Skeletal muscle tissue (tissue), 4 donors: ENCODE measurements around the gene TIAM2. TPM values are rescaled to one million over a fixed set of nuclear protein-coding genes. Genes with fewer than 3 reads are reported as not detected.
"Not testable (repeated sequence)": the region's sequence is repeated elsewhere in the genome, so short reads cannot be mapped to it uniquely, and the experiment has no call there.

Experiments used
- H3K27ac ChIP-seq: one replicate; pipeline ENCODE4 v1.7.0; 2013; ENCODE audit warnings: mild to moderate bottlenecking, low read depth, low read length, inconsistent platforms
- H3K27me3 ChIP-seq, 3 donors: one replicate each; pipeline ENCODE4 v1.7.0; 2013; ENCODE audit warnings: low read length in 3 of 3; ENCODE audit not compliant: control insufficient read depth in 3 of 3, insufficient read depth in 3 of 3
- H3K36me3 ChIP-seq, 3 donors: one replicate each; pipeline ENCODE4 v1.7.0; 2013; ENCODE audit warnings: low read length in 3 of 3; ENCODE audit not compliant: control insufficient read depth in 3 of 3, insufficient read depth in 3 of 3
- H3K4me1 ChIP-seq, 3 donors: one replicate each; pipeline ENCODE4 v1.7.0; 2013; ENCODE audit warnings: low read length in 3 of 3, mild to moderate bottlenecking in 3 of 3; ENCODE audit not compliant: control insufficient read depth in 3 of 3, insufficient read depth in 3 of 3
- H3K4me3 ChIP-seq, 3 donors: one replicate each; pipeline ENCODE4 v1.7.0; 2013; ENCODE audit warnings: low read length in 3 of 3
- H3K9ac ChIP-seq, 3 donors: one replicate each; pipeline ENCODE4 v1.7.0; 2013; ENCODE audit warnings: low read length in 3 of 3, mild to moderate bottlenecking in 3 of 3, moderate library complexity in 2 of 3, low read depth in 1 of 3
- H3K9me3 ChIP-seq, 3 donors: one replicate each; pipeline ENCODE4 v1.7.0; 2013; ENCODE audit warnings: low read length in 3 of 3; ENCODE audit not compliant: control insufficient read depth in 3 of 3
- total RNA-seq: library from RNA; depleted of rRNA; stranded (reverse); fragments of >200 nt; gene quantifications from one replicate; pipeline ENCODE4 v1.2.3, GENCODE V29; 2014
- donor health status: Osteomylitis.

TIAM2 gene
- total RNA-seq, 1 donor from 2014 or later: 22.4 TPM

- H3K9ac ChIP-seq: no peak overlapping the region
- H3K27ac ChIP-seq: no peak overlapping the region
- H3K36me3 ChIP-seq: no peaks in the 10 kb centered on the region
- no peaks in the 10 kb centered on the region for H3K27me3 ChIP-seq
- no peaks in the 10 kb centered on the region for H3K9me3 ChIP-seq
- no peaks in the 10 kb centered on the region for H3K4me1 ChIP-seq
- H3K4me3 ChIP-seq: no peak overlapping the region
Observed at GRCh38 chr6:155003476-155003875, 8.4 kb downstream of the TIAM2 start.

- H3K27ac ChIP-seq: no peak overlapping the region
- no peaks in the 10 kb centered on the region for H3K36me3 ChIP-seq
- H3K9me3 ChIP-seq: no peaks in the 10 kb centered on the region
- H3K4me1 ChIP-seq: no peaks in the 10 kb centered on the region
- H3K4me3 ChIP-seq: no peak overlapping the region
- H3K27me3 ChIP-seq: no peaks in the 10 kb centered on the region
- H3K9ac ChIP-seq: no peak overlapping the region
Observed at GRCh38 chr6:155004017-155004416, 8.9 kb downstream of the TIAM2 start.

- Histone ChIP-seq H3K4me3 (no peak overlapping the region), H3K27me3 (no peaks in the 10 kb centered on the region)
Observed at GRCh38 chr6:155004576-155005372, 9.7 kb downstream of the TIAM2 start.

GRCh38 chr6:155008625-155009024, 13.5 kb downstream of the TIAM2 start:
- H3K4me1 ChIP-seq: no peaks in the 10 kb centered on the region
- no peaks in the 10 kb centered on the region for H3K36me3 ChIP-seq

More at GRCh38 chr6:155004576-155005372, 9.7 kb downstream of the TIAM2 start:
- no peaks in the 10 kb centered on the region for H3K9me3 ChIP-seq
- no peaks in the 10 kb centered on the region for H3K36me3 ChIP-seq
- H3K27ac ChIP-seq: no peak overlapping the region
- H3K4me1 ChIP-seq: no peaks in the 10 kb centered on the region
- no peak overlapping the region for H3K9ac ChIP-seq

GRCh38 chr6:155010940-155011339, 15.8 kb downstream of the TIAM2 start:
- H3K4me3 ChIP-seq: no peak overlapping the region
- H3K36me3 ChIP-seq: no peaks in the 10 kb centered on the region
- H3K27ac ChIP-seq: no peak overlapping the region
- no peak overlapping the region for H3K9ac ChIP-seq
- H3K27me3 ChIP-seq: no peaks in the 10 kb centered on the region
- H3K9me3 ChIP-seq: no peaks in the 10 kb centered on the region
- H3K4me1 ChIP-seq: peaks cover 0 to 4% (median 0%) of the 10 kb centered on the region in 3 donors

More at GRCh38 chr6:155008625-155009024, 13.5 kb downstream of the TIAM2 start:
- no peak overlapping the region for H3K9ac ChIP-seq
- no peak overlapping the region for H3K4me3 ChIP-seq
- no peak overlapping the region for H3K27ac ChIP-seq
- H3K9me3 ChIP-seq: no peaks in the 10 kb centered on the region
- H3K27me3 ChIP-seq: no peaks in the 10 kb centered on the region

- H3K36me3 ChIP-seq: no peaks in the 10 kb centered on the region
- H3K27ac ChIP-seq: no peak overlapping the region
- no peak overlapping the region for H3K4me3 ChIP-seq
- H3K9ac ChIP-seq: no peak overlapping the region
- H3K27me3 ChIP-seq: no peaks in the 10 kb centered on the region
- H3K4me1 ChIP-seq: peaks cover 0 to 4% (median 0%) of the 10 kb centered on the region in 3 donors
- no peaks in the 10 kb centered on the region for H3K9me3 ChIP-seq
Observed at GRCh38 chr6:155011809-155012291, 16.7 kb downstream of the TIAM2 start.

GRCh38 chr6:155013457-155013876, 18.4 kb downstream of the TIAM2 start:
- H3K36me3 ChIP-seq: no peaks in the 10 kb centered on the region
- H3K27me3 ChIP-seq: no peaks in the 10 kb centered on the region
- H3K4me3 ChIP-seq: no peak overlapping the region
- no peak overlapping the region for H3K9ac ChIP-seq
- peaks cover 0 to 4% (median 0%) of the 10 kb centered on the region in 3 donors for H3K4me1 ChIP-seq
- no peak overlapping the region for H3K27ac ChIP-seq
- H3K9me3 ChIP-seq: no peaks in the 10 kb centered on the region

- Histone ChIP-seq H3K9me3 (no peaks in the 10 kb centered on the region), H3K4me1 (peaks cover 0 to 4% (median 0%) of the 10 kb centered on the region in 3 donors), H3K27ac (no peak overlapping the region), H3K27me3 (no peaks in the 10 kb centered on the region), H3K9ac (no peak overlapping the region), H3K36me3 (no peaks in the 10 kb centered on the region), H3K4me3 (no peak overlapping the region)
Observed at GRCh38 chr6:155014137-155014536, 19.0 kb downstream of the TIAM2 start.

GRCh38 chr6:155014670-155015300, 19.7 kb downstream of the TIAM2 start:
- H3K27ac ChIP-seq: no peak overlapping the region
- H3K27me3 ChIP-seq: no peaks in the 10 kb centered on the region
- no peak overlapping the region for H3K4me3 ChIP-seq
- no peaks in the 10 kb centered on the region for H3K36me3 ChIP-seq
- H3K9ac ChIP-seq: no peak overlapping the region
- H3K4me1 ChIP-seq: peaks cover 0 to 4% (median 0%) of the 10 kb centered on the region in 3 donors
- no peaks in the 10 kb centered on the region for H3K9me3 ChIP-seq

- not testable (repeated sequence) for H3K27me3 ChIP-seq, H3K36me3 ChIP-seq, H3K9me3 ChIP-seq, H3K4me1 ChIP-seq, H3K4me3 ChIP-seq, H3K9ac ChIP-seq, H3K27ac ChIP-seq
Observed at GRCh38 chr6:155018415-155018814, 23.3 kb downstream of the TIAM2 start.
